ENCODE data around the gene GFI1B.

DNA sequence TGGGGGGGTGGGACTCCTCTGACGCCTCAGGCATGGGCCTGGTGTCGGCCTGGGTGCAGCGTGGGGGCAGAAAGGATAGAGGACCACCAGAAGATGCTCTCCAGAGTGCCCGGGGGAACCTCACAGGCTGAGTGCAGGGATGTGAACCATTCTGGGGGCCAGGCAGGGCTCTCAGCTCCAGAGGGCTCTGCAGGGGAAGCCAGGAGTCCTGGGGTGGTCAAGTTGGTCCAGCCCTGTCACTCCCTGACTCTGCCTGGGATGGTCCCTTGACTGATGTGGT lies 6.5 kb downstream of the GFI1B start:
- no peak for TF ChIP-seq KLF6 (CRISPR knock-in tag; IDR thresholded peaks at IDR 0.05)
- TF ChIP-seq BRCA1 (CRISPR knock-in tag; IDR thresholded peaks at IDR 0.05): no peak
- TF ChIP-seq TGIF2 (CRISPR knock-in tag; IDR thresholded peaks at IDR 0.05): no peak
- no peak for TF ChIP-seq POLR2A (IDR thresholded peaks at IDR 0.05; ENCODE audit: insufficient read depth in 1 of 2, low read depth in 2 of 2, low read length in 2 of 2)
- TF ChIP-seq GABPA (IDR thresholded peaks at IDR 0.05; ENCODE audit: low read depth, low read length): no peak
- no peak for TF ChIP-seq GABPA (CRISPR knock-in tag; IDR thresholded peaks at IDR 0.05; ENCODE audit: low read depth)
- TF ChIP-seq TBL1XR1 (IDR thresholded peaks at IDR 0.05; ENCODE audit: borderline replicate concordance, low read length, partially characterized antibody): no peak
- TF ChIP-seq IRF2 (CRISPR knock-in tag; IDR thresholded peaks at IDR 0.05): no peak
- TF ChIP-seq, protein P1, sequence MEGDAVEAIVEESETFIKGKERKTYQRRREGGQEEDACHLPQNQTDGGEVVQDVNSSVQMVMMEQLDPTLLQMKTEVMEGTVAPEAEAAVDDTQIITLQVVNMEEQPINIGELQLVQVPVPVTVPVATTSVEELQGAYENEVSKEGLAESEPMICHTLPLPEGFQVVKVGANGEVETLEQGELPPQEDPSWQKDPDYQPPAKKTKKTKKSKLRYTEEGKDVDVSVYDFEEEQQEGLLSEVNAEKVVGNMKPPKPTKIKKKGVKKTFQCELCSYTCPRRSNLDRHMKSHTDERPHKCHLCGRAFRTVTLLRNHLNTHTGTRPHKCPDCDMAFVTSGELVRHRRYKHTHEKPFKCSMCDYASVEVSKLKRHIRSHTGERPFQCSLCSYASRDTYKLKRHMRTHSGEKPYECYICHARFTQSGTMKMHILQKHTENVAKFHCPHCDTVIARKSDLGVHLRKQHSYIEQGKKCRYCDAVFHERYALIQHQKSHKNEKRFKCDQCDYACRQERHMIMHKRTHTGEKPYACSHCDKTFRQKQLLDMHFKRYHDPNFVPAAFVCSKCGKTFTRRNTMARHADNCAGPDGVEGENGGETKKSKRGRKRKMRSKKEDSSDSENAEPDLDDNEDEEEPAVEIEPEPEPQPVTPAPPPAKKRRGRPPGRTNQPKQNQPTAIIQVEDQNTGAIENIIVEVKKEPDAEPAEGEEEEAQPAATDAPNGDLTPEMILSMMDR (CRISPR knock-in tag; IDR thresholded peaks at IDR 0.05): no peak
- no peak for TF ChIP-seq NFE2 (CRISPR knock-in tag; IDR thresholded peaks at IDR 0.05)
- TF ChIP-seq, protein P2, sequence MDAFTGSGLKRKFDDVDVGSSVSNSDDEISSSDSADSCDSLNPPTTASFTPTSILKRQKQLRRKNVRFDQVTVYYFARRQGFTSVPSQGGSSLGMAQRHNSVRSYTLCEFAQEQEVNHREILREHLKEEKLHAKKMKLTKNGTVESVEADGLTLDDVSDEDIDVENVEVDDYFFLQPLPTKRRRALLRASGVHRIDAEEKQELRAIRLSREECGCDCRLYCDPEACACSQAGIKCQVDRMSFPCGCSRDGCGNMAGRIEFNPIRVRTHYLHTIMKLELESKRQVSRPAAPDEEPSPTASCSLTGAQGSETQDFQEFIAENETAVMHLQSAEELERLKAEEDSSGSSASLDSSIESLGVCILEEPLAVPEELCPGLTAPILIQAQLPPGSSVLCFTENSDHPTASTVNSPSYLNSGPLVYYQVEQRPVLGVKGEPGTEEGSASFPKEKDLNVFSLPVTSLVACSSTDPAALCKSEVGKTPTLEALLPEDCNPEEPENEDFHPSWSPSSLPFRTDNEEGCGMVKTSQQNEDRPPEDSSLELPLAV (CRISPR knock-in tag; conservative IDR thresholded peaks at IDR 0.05; ENCODE audit: low read depth): no peak
- TF ChIP-seq, protein P3, sequence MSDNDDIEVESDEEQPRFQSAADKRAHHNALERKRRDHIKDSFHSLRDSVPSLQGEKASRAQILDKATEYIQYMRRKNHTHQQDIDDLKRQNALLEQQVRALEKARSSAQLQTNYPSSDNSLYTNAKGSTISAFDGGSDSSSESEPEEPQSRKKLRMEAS (IDR thresholded peaks at IDR 0.05): no peak
- no peak for TF ChIP-seq CBX5 (CRISPR knock-in tag; IDR thresholded peaks at IDR 0.05; ENCODE audit: borderline replicate concordance)
- TF ChIP-seq ZKSCAN1 (IDR thresholded peaks at IDR 0.05; ENCODE audit: low read length): no peak
- TF ChIP-seq, protein P4, sequence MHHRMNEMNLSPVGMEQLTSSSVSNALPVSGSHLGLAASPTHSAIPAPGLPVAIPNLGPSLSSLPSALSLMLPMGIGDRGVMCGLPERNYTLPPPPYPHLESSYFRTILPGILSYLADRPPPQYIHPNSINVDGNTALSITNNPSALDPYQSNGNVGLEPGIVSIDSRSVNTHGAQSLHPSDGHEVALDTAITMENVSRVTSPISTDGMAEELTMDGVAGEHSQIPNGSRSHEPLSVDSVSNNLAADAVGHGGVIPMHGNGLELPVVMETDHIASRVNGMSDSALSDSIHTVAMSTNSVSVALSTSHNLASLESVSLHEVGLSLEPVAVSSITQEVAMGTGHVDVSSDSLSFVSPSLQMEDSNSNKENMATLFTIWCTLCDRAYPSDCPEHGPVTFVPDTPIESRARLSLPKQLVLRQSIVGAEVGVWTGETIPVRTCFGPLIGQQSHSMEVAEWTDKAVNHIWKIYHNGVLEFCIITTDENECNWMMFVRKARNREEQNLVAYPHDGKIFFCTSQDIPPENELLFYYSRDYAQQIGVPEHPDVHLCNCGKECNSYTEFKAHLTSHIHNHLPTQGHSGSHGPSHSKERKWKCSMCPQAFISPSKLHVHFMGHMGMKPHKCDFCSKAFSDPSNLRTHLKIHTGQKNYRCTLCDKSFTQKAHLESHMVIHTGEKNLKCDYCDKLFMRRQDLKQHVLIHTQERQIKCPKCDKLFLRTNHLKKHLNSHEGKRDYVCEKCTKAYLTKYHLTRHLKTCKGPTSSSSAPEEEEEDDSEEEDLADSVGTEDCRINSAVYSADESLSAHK (CRISPR knock-in tag; IDR thresholded peaks at IDR 0.05; ENCODE audit: borderline replicate concordance): no peak

Measured in HepG2 (cell line).